ENCODE results near the gene TK2.

Gene TK2

GRCh38 chr16:66543541-66543940, 6.4 kb downstream of the TK2 start:
- FAIRE-seq, result no peak

GRCh38 chr16:66542396-66542795, 7.5 kb downstream of the TK2 start:
- FAIRE-seq, result no peak

GRCh38 chr16:66541388-66542355, 8.2 kb downstream of the TK2 start:
- no peak for FAIRE-seq

DNA sequence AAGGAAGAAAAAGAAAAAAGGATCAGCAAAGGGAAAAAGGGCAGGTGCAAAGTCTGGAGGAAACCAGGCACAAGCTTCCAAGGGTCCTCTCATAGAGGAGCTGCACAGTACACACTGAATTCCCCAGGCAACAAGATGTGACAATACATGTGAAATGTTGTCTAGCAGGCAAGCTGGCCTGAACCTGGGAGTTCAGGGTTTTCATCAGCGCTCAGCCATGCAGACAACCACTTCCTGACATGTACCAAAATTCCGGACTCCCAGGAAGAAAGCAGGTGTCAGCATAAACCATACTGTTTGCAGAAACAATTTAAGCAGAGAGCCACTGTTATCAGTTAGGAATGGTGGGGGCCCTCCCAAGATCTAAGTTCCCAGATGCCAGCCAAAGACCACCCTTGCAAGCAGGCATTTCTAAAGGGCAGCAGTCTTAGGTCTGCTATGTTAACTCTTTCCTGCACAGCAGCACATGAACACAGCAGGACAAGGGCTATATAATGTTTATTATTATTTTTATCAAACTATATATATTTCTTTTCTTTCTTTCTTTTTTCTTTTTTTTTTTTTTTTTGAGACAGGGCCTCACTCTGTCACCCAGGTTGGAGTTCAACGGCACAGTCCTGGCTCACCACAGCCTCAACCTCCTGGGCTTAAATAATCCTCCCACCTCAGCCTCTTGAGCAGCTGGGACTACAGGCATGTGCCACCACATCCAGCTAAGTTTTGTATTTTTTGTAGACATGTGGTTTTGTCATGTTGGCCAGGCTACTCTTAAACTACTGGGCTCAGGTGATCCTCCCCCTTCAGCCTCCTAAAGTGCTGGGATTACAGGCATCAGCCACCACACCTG, 10.1 kb downstream of the TK2 start:
- no peak for FAIRE-seq

GRCh38 chr16:66538910-66539309, 11.0 kb downstream of the TK2 start:
- no peak for FAIRE-seq

DNA sequence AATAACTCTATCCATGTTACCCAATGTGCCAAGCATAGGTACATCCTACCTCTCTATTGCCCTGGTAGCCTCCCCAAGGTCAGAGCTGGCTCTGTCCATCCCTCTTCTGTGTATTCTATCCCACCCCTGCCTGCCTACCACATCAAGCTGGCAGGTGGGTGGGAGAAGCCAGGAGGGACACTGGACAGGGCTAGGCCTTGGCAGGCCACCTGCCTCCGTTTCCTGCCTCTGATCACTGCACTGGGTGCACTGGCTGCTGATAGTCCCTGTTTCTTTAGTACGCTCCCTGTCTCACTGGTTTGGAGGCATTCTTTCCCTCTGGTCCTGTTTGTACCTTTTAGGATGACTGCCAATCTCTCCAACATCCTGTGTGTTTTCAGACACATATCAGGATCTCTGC, 12.7 kb downstream of the TK2 start:
- no peak for FAIRE-seq

DNA sequence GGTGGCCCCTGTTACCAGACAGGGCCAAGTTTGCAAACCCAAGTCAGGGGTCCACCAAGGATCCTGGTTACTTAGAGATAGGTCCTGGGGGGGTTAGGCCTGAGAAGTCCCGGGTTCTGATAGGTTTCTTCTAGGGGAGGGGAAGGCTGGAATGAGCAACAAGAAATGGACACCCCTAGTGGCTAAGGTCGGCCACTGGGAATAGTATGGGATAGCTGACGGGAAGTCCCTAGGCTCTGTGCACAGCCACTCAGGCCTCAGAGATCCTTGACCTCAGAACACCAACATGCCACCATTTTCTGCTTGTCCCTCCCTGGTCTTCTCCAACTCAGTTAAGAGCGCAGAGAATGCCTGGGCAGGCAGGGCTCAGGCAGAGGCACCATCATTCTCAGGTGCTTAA, 13.4 kb downstream of the TK2 start:
- no peak for FAIRE-seq

DNA sequence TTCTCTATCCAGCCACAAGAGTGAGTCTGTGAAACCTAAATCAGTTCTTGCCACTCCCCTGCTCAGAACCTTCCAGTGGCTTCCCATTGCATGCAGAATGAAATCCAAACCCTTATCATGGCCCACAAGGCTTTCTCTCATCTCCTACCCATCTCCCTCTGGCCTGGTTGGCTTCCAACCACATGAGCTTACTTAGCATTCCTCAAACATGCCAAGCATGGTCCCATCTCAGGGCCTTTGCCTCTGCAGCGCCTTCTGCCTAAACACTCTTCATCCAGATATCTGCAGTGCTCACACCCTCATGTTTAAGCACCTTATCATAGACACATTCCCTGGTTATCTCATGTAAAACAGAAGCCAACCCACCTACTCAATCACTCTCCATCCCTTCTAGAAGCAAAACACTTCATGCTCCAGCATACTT, 15.5 kb downstream of the TK2 start:
- FAIRE-seq, result no peak

DNA sequence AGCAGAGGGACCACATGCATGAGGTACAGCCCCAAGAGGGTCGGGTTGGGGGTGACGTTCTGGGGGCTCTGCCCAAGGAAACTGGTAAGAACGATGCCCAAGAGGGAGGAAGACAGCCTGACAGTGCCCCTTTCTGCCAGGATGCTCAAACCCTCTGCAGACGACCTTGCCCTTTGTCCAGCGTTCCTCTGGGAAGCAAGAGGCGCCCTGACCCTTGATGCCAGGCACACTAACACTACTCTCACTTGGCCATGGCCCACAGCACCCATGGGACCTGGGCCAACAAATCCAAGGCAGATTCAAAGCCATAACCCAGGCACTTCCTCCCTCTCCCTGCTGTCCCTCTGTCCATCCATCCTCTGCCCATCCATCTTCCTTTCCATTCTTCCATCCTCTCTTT, 20.4 kb downstream of the TK2 start:
- FAIRE-seq, result no peak

DNA sequence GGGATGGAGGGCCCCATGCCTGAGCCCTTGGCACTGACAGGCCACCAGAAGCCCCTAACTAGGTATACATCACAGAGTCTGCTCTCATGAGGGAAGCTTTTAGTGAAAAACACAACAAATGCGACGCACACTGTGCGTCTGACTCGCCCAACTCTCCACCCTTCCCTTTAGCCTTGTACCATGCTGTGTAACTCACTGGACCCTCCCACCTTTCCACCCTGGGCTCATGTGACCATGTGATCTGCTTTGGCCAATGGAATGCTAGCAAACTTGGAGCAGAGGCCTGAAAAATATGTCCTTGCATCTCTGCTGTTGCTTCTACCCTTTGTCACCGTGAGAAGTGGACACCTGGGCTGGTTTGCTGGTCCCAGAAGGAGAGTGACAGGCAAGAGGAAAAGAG, 21.6 kb downstream of the TK2 start:
- FAIRE-seq, result no peak

DNA sequence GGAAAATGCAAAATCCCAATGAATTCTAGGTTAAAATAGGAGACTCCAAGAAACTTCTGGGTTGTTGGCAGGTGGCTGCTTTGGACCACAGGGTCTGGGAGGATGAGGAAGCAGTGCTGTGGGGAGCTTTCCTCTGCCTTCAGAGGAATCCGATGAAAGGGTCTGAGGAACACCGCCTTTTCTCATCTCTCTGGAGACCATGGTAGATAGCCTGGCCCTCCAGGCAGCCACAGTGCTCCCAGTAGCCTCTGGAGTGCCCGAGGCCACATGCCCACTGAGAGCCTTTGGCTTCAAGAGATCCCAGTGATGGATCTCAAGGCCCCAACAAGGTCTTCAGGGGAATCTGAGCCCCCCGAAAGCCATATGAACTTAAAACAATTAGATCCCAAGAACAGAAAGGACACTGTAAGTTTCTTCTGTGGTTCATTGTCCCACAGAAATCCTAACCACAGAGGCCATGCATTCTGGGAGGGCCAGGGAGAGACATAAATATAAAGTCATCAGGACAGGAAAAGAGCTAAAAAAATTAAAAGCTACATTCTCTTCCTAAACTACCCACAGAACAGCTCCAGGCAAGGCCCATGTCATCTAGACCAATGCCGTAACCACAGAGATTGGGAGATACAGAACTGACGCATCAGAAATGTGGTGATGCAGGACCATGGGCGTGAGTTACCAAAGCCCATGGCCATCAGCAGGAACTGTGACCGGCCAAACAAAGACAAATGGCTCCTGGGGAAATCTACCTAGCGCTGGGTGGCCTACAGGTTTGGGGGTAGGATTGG, 24.3 kb downstream of the TK2 start:
- no peak for FAIRE-seq

DNA sequence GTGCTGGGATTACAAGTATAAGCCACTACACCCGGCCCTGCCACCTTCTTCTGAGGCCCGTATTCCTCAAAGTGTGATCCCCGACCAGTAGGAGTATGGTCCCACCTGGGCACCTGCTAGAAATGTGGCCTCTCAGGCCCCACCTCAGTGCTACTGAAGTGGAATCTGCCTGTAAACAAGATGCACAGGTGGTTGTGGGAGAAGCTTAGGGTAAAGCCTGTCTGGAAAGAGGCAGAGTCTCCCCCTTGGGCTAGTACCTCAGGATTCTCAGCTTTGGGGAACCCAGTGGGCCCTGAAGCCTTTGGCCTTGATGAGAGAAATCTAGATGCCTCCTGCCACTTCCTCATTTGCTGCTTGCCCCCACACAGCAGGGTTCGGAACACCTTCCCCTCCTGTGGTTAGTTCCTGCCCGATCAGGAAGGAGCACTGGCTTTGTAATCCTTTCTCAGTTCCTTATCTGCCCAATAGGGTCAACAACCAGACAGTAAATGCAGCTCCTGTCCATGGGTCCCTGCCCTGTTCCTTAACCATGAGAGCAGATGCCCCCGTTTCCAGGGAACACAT, 25.2 kb downstream of the TK2 start:
- no peak for FAIRE-seq

DNA sequence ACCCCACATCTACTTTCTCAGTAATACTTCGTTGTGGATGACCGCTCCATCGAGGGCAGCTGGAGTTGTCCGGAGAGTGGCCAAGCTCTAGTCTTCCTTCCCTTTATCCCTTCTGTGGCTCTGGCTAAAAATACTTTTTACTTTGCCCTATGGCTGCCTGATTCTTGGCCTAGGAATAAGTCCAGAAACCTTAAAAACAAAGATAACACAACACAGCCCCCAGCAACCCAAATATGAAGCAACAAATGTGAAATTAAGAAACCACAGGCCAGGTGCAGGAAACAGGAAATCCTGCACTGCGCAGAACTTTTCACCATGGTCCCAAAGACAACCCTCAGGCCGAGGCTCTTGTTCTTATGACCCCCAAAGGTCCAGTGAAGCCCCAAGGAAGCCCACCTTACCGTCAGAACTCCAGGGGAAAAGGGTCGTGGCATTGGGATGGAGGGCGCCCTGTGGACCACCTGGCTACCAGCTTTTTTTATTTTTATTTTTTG, 26.0 kb downstream of the TK2 start:
- no peak for FAIRE-seq

DNA sequence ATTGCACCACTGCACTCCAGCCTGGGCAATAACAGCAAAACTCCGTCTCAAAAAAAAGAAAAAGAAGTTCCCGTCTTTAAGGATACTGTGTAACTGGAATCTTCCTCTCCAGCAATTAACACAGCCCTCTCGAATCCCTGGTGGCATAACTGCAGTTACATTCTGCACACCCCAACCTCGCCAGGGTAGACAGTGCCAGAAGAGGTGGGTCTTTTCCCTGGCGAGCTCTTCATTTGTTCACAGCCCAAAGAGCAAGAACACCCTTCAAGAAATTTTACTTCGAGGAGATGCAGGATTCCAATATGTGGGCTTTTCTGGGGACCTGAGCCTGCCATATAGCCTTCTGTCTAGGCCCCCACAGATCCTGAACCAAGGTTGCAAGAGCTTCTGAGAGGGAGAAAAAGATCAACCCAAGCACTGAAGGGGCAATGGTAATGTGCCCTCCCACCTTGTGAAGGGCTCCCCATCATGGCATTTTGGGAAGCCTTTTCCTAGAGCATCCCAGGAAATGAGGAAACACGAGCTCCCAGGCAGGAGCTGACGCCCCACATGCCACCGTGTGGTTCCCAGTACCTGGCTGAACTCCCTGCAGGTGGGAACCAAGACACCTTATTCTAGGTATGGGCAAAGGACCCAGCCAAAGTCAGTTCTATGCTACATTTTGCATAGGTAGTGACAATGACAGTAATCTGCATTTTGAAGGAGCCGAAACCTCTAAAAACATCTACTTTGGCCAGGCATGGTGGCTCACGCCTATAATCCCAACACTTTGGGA, 26.9 kb downstream of the TK2 start:
- FAIRE-seq, result no peak

DNA sequence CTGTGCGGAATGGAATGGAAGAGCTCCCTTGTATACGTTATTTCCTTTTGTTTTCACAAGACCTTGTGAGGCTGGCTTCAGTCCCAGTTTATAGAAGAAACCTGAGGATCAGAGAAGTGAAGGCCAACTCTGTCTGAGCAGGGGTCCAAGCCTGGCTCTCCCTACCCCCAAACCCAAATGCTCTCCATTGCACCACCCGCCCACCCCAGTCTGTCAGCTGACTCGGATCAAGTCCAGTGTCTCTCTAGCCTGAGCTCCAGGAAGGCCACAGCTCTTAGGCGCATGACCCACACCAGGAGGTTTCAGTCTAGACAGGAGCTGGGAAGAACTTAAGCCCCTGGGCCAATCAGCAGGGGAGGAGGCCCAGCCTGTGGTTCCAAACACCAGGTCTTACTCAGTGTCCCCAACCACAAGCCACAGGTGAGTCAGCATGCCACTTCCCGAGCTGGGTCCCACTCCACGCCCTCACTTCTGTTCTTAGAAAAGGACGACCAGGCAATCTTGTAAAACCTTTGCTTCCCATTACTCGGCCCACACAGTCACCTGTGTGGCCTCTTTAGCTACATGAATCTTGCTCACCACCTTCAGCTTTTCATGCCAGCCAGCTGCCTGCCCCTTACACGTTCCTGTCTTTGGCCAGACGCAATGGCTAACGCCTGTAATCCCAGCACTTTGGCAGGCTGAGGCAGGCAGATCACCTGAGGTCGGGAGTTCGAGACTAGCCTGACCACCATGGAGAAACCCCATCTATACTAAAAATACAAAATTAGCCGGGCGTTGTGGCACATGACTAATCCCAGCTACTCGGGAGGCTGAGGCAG, 27.8 kb downstream of the TK2 start:
- no peak for FAIRE-seq

DNA sequence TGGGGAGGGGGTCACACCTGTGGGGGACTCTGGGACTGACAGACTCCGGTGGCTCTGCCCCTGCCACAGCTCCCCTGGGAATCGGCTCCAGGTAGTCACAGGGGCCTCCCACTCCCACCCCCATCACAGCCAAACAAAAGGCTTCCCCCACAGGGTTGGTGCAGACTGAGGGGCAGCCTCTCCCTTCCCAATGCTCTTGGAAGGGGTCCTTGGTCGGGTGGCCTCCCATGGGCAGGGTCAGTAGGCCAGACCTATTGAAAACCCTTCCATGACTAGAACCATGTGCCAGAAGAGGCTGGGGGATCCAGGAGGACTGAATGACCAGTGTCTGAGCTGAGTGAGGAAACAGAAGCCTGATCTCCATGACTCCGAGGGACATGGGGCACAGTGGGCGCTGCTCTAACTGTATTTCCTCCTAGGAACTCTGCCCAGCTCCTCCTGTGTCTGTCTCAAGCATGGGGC, 28.6 kb downstream of the TK2 start:
- FAIRE-seq, result no peak

DNA sequence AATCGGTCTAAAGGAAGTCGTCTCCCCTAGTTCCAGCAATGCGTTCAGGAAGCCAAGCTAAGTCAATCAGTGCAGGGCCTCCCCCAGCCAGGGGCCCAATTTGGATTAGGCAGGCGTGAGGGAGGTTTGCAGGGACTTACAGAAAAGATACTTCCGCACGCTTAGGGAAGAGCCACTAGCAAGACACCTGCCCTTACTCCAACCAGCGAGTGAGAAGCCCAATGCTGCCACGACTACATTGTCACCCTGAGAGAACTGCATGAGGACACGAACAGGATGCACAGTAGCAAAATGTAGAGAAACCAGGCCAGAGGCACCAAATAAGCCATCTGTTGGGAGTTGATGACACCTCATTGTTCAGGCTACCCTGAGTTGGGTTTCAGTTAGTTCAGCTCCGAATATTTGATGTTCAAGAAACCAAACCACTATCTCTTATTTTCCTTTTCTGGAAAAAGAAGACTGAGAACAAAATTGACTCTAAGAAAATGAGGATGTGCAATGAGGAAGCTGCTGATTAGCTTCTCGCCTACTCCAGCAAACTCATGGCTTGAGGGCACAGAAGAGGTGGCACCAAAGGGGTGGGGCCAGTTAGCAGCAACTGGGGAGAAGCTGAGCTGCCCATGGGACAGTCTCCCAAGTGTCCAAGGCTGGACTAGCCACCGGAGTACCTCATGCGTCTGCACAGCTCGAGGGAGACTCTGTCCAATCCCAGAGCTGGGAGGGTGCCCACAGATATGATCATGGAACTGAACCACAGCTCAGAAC, 29.3 kb downstream of the TK2 start:
- no peak for FAIRE-seq

DNA sequence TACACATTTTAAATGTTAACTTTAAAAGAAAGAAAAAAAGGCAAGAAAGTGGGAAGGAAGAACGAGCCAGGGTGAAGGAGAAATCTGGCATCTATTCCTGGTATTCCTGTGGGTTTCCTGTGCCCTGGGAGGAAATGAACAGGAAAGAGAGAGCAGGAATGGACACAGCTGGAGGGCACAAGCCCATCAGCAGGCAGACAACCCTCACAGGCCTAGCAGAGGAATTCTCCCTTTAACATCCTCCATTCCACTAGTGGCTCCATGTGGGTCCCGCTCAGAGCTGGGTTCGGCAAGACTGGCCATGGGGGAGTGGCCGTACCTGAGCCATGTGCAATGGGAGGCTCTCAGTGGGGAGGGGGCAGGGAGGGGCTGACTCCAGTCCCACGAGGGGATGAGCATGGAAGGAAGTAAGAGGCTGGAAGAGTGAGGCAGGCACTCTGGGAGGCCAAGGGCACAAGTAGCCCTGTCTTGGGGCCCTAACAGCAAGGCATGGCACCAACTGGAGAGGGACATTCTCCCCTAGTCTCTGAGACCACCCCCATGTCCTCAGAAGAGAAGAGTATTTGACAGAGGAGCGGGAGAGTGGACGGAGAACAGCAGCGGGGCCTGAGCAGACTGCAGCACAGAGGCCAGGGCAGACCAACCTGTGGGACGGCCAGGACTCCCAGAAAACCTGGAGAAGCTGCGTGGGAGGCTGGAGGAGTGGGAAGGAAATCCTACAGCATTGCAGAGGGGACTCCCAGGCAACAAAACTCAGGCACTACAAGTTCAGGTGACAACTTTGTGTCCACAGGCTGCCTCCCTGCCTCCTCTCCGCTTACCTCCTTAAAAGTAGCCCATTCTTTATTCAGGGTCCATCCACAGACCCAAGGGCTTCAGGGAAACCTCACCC, 30.2 kb downstream of the TK2 start:
- no peak for FAIRE-seq
